Esophagus muscularis mucosa (tissue), 4 donors: ENCODE measurements around the gene NUP210L. TPM values are rescaled to one million over a fixed set of nuclear protein-coding genes. Genes with fewer than 3 reads are reported as not detected.
"Not testable (repeated sequence)": the region's sequence is repeated elsewhere in the genome, so short reads cannot be mapped to it uniquely, and the experiment has no call there.

Source experiments
- DNase-seq: peaks from one replicate; pipeline ENCODE4 v3.0.0-alpha.2; 2017; ENCODE audit errors: extremely low spot score
- H3K27ac ChIP-seq, 4 donors: fragments of 200-600 bp; sonication (generic); replicated peaks in 1 of 4; 1 replicate in 3 of 4; 2 replicates in 1 of 4; pipeline ENCODE4 v1.5.1; 2016 to 2019; ENCODE audit warnings: mild to moderate bottlenecking in 1 of 4
- H3K27me3 ChIP-seq, 4 donors: fragments of 200-600 bp; sonication (generic); one replicate each; pipeline versions ENCODE4 v1.5.1 to v1.6.0; 2016 to 2019
- H3K36me3 ChIP-seq, 4 donors: fragments of 200-600 bp; sonication (generic); one replicate each; pipeline ENCODE4 v1.5.1; 2016 to 2019
- H3K4me1 ChIP-seq, 4 donors: fragments of 200-600 bp; sonication (generic); one replicate each; pipeline ENCODE4 v1.5.1; 2016 to 2019
- H3K4me3 ChIP-seq, 4 donors: fragments of 200-600 bp; sonication (generic); 1 replicate in 2 of 4; 2 replicates in 2 of 4; pipeline ENCODE4 v1.5.1; 2016 to 2019; ENCODE audit warnings: mild to moderate bottlenecking in 4 of 4, moderate library complexity in 1 of 4
- H3K9me3 ChIP-seq, 4 donors: fragments of 200-600 bp; sonication (generic); 1 replicate in 3 of 4; 2 replicates in 1 of 4; pipeline ENCODE4 v1.5.1; 2016 to 2019
- EP300 ChIP-seq: sonication (generic); formaldehyde crosslinking; IDR thresholded peaks from one replicate; pipeline ENCODE4 v1.6.1; 2017; ENCODE audit warnings: antibody characterized with exemption
- POLR2A ChIP-seq: fragments of 450-650 bp; IDR thresholded peaks from one replicate; pipeline ENCODE4 v1.6.1; 2017; ENCODE audit warnings: antibody characterized with exemption, moderate library complexity, mild to moderate bottlenecking, low read depth
- POLR2AphosphoS5 ChIP-seq, 2 donors: sonication (generic); formaldehyde crosslinking; IDR thresholded peaks; one replicate each; pipeline ENCODE4 v1.6.1; 2017; ENCODE audit warnings: antibody characterized with exemption in 2 of 2
- WGBS: methylation state at CpG from one replicate; pipeline ENCODE4 v1.1.5; 2018; 5-methylcytosine and 5-hydroxymethylcytosine counted together
- intact Hi-C: fragments of 100-400 bp; cut with DNase I; formaldehyde crosslinking; loops from one replicate; pipeline ENCODE4 v1.15.1; 2023
- total RNA-seq, 4 donors: library from RNA; depleted of rRNA; stranded (reverse); fragments of >200 nt; gene quantifications; one replicate each; pipeline versions ENCODE4 v1.1.0 to v1.2.1, GENCODE V29; 2016
- TF ChIP-seq, protein P1 (sequence below), 3 experiments: fragments of 200-600 bp in 2 of 3; fragments of 450-650 bp in 1 of 3; sonication (generic) in 2 of 3; IDR thresholded peaks; one replicate each; pipeline ENCODE4 v1.5.1; 2017 to 2019; ENCODE audit warnings: antibody characterized with exemption in 3 of 3, mild to moderate bottlenecking in 2 of 3, moderate library complexity in 1 of 3

Gene NUP210L
- total RNA-seq, 4 donors from 2014 or later: not detected

DNA sequence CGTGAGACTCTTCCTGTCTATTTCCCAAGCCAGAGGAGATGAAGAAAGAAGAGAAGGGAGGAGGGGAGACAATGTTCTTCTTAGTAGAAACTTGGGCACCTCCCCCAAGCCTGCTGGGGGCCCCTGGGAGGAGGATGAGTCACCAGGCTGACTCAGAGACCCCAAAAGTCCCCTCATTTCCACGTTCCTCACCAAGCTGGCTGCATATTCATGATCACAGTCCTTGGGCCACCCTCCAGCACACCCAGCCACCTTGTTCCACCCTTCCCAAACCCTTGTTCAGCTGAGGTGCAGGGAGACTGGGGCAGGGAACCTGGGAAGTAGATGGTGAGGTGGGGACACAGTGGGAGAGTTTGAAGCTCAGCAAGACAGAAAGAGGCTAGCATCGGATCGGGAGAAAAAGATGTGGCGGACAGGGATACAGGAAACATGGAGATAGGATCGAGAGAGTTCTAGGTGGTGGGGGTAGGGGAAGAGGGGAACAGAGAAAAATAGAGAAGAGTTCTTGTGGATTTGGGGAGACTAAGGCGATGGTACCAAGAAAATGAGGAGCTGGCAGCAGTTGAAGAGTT, 169.4 kb downstream of the NUP210L start:
- intact Hi-C loops: loop anchor here (5.0 kb wide), 2 partner anchors 38 to 308 kb away; partner anchors contain the start of genes DENND4B and NPR1
- TF ChIP-seq POLR2AphosphoS5 (IDR thresholded peaks at IDR 0.05) (peak; percentile 34 to 68), EP300 (no peak), POLR2A (no peak)
- TF ChIP-seq, protein P1, sequence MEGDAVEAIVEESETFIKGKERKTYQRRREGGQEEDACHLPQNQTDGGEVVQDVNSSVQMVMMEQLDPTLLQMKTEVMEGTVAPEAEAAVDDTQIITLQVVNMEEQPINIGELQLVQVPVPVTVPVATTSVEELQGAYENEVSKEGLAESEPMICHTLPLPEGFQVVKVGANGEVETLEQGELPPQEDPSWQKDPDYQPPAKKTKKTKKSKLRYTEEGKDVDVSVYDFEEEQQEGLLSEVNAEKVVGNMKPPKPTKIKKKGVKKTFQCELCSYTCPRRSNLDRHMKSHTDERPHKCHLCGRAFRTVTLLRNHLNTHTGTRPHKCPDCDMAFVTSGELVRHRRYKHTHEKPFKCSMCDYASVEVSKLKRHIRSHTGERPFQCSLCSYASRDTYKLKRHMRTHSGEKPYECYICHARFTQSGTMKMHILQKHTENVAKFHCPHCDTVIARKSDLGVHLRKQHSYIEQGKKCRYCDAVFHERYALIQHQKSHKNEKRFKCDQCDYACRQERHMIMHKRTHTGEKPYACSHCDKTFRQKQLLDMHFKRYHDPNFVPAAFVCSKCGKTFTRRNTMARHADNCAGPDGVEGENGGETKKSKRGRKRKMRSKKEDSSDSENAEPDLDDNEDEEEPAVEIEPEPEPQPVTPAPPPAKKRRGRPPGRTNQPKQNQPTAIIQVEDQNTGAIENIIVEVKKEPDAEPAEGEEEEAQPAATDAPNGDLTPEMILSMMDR (IDR thresholded peaks at IDR 0.05): no peak
- Histone ChIP-seq H3K27me3 (no peaks in the 10 kb centered on the region), H3K4me1 (peaks cover 18 to 39% (median 36%) of the 10 kb centered on the region in 4 donors), H3K36me3 (peaks cover 4 to 31% (median 21%) of the 10 kb centered on the region in 4 donors), H3K27ac (peak overlapping the region; percentile 83 to 91 (median 88)), H3K9me3 (no peaks in the 10 kb centered on the region), H3K4me3 (peak overlapping the region; percentile 61 to 71 (median 64))
- DNase-seq: no peak
- 9% methylated on average over 7 of the region's 7 CpGs for WGBS

DNA sequence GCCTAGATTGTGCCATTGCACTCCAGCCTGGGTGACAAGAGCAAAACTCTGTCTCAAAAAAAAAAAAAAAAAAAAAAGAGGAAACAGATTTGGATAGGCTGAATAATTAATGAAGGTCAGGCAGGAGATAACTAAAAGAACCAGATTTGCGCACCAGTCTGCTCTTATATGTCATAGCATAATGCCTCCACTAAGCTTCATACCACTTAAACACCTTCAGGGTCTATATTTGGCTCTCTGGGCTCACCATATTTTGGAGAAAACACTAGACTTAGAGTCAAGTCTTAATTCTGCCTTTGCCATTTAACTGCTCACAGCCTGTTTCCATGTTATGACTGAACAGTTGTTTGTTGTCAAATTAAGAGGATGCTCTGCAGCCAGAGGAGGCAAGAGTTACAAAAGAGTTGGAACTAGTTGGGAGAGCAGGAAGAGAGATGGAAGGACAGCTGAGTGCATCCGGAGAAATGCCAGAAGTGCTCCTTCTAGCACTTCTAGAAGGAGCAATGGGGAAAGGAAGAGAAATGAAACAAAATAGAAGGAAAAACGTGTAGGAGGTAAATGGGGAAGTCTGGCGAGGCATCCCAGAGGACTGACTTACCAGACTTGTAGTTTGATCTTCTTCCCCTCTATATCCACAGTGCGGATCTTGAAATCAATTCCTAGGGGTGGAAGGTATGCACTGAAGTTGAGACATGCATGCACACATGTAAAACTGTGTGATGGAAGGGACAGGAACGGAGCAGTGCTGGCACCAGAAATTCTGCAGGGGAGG, 170.6 kb downstream of the NUP210L start:
- 65% methylated on average over 6 of the region's 6 CpGs for WGBS

DNA sequence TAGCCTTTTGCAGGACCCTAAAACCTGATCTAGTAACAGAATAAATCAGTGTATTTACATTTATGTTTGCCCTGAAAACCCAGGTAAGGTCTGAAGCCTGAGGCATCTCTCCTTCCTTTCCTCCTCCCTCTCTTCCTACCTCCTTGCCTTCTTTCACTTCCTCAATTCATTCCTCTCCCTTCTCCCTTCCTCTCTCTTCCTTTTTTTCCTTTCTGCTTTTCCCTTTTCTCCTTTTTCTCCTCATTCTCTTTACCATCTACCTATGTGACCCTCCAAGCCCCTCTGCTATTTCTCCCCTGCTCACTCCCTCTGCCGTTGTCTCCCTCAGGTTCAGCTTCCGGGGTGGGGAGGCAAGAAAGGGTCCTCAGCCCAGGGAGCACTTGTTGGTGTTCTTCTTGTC, 173.1 kb downstream of the NUP210L start:
- H3K4me1 ChIP-seq: peaks cover 17 to 40% (median 34%) of the 10 kb centered on the region in 4 donors
- intact Hi-C loops, H3K9me3 ChIP-seq, H3K27ac ChIP-seq, H3K27me3 ChIP-seq, H3K4me3 ChIP-seq, DNase-seq: not testable (repeated sequence)
- WGBS: 87% methylated on average over 2 of the region's 2 CpGs
- peaks cover 4 to 34% (median 21%) of the 10 kb centered on the region in 4 donors for H3K36me3 ChIP-seq

More for the DNA sequence above, 170.6 kb downstream of the NUP210L start:
- Histone ChIP-seq H3K27ac (peak overlapping the region; percentile 83 to 91 (median 88)), H3K4me1 (peaks cover 11 to 33% (median 28%) of the 10 kb centered on the region in 4 donors), H3K27me3 (no peaks in the 10 kb centered on the region), H3K4me3 (peak overlapping the region; percentile 61 to 71 (median 64)), H3K36me3 (peaks cover 4 to 34% (median 21%) of the 10 kb centered on the region in 4 donors), H3K9me3 (no peaks in the 10 kb centered on the region)
- intact Hi-C loops: no loop called here
- DNase-seq: no peak
- TF ChIP-seq, protein P1 (IDR thresholded peaks at IDR 0.05): no peak
- peak in 1 of 2 donors; percentile 26 for TF ChIP-seq POLR2AphosphoS5 (IDR thresholded peaks at IDR 0.05)
- no peak for TF ChIP-seq EP300

DNA sequence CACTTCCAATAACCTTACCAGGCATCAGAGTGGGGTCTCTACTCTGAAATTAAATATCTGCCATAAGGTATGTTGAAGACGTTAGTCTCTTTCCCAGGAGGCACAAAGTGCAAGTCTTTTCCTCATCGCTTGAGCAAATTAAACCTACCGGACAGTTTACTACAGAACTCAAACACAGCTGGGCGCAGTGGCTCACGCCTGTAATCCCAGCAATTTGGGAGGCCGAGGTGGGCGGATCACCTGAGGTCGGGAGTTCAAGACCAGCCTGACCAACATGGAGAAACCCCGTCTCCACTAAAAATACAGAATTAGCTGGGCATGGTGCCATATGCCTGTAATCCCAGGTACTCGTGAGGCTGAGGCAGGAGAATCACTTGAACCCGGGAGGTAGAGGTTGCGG, 175.8 kb downstream of the NUP210L start:
- peaks cover 19 to 35% (median 29%) of the 10 kb centered on the region in 4 donors for H3K4me1 ChIP-seq
- DNase-seq, H3K27me3 ChIP-seq, H3K4me3 ChIP-seq, H3K9me3 ChIP-seq: not testable (repeated sequence)
- intact Hi-C loops: loop anchor here (5.0 kb wide), 1 partner anchor 57 kb away; the partner anchor contains the start of gene GATAD2B
- WGBS: 90% methylated on average over 12 of the region's 12 CpGs
- H3K36me3 ChIP-seq: peaks cover 15 to 56% (median 41%) of the 10 kb centered on the region in 4 donors
- H3K27ac ChIP-seq: peak overlapping the region in 1 of 4 donors; percentile 93

DNA sequence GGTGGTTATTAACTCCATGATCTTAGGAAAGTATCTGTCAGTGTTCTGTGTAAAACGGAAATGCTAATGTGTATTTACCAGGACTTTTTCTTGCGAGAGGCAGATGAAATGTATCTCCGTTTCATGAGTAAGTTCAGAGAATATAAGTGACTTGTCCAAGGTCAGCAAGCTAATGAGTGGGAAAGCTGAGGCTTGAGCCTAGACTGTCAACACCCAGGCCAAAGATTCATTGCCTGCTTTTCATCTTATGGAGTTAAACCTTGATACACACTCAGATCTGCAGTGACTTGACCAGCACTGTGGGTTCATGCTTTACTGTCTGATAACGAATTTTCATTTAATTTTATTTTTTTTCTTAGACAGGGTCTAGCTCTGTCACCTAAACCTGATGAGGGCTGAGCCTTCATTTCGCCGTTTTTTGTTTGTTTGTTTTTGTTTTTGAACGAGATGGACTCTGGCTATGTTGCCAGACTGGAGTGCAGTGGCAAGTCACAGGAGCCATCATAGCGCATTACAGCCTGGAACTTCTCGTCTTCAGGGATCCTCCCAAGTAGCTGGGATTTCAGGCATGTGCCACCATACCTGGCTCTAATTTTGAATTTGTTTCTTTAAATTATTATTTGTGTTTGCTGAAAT, 176.5 kb downstream of the NUP210L start:
- Histone ChIP-seq H3K4me3 (peak overlapping the region; percentile 72 to 100 (median 94)), H3K9me3 (no peaks in the 10 kb centered on the region), H3K27ac (peak overlapping the region; percentile 93 to 95 (median 94)), H3K27me3 (no peaks in the 10 kb centered on the region), H3K36me3 (peaks cover 22 to 61% (median 45%) of the 10 kb centered on the region in 4 donors), H3K4me1 (peaks cover 19 to 34% (median 25%) of the 10 kb centered on the region in 4 donors)
- 62% methylated on average over 9 of the region's 9 CpGs for WGBS
- TF ChIP-seq EP300 (no peak), POLR2AphosphoS5 (IDR thresholded peaks at IDR 0.05) (no peak), POLR2A (no peak)
- TF ChIP-seq, protein P1 (IDR thresholded peaks at IDR 0.05): no peak
- DNase-seq: no peak
- intact Hi-C loops: loop anchor here (5.0 kb wide), 1 partner anchor 56 kb away; the partner anchor contains the start of gene GATAD2B
